Upper lobe of left lung (tissue), 6 donors: ENCODE data around the gene SNX24. TPM values are rescaled to one million over a fixed set of nuclear protein-coding genes. Genes with fewer than 3 reads are reported as not detected.

ENCODE experiments used
- ATAC-seq, 2 donors: fragments of 200-7000 bp; cut with Tn5 transposase; one replicate each; pipeline ENCODE4 v1.9.1; 2022; ENCODE audit warnings: mild to moderate bottlenecking in 2 of 2, moderate library complexity in 2 of 2; ENCODE audit not compliant: low FRiP score in 2 of 2
- DNase-seq, 2 donors: peaks; one replicate each; pipeline ENCODE4 v3.0.0-alpha.2; 2019 to 2020
- H3K27ac ChIP-seq, 4 donors: fragments of 200-600 bp; sonication (generic); one replicate each; pipeline ENCODE4 v1.5.1; 2016 to 2019
- H3K27me3 ChIP-seq, 4 donors: fragments of 200-600 bp; sonication (generic); one replicate each; pipeline ENCODE4 v1.5.1; 2017 to 2019
- H3K36me3 ChIP-seq, 4 donors: fragments of 200-600 bp; sonication (generic); one replicate each; pipeline ENCODE4 v1.5.1; 2016 to 2019
- H3K4me1 ChIP-seq, 4 donors: fragments of 200-600 bp; sonication (generic); one replicate each; pipeline ENCODE4 v1.5.1; 2018 to 2019
- H3K4me3 ChIP-seq, 4 donors: fragments of 200-600 bp; sonication (generic); one replicate each; pipeline ENCODE4 v1.5.1; 2017 to 2019; ENCODE audit warnings: mild to moderate bottlenecking in 2 of 4, moderate library complexity in 1 of 4
- H3K9me3 ChIP-seq, 4 donors: fragments of 200-600 bp; sonication (generic); one replicate each; pipeline ENCODE4 v1.5.1; 2018 to 2019
- EP300 ChIP-seq, 4 donors: sonication (generic); formaldehyde crosslinking; IDR thresholded peaks; one replicate each; pipeline ENCODE4 v1.5.1; 2017; ENCODE audit warnings: antibody characterized with exemption in 4 of 4, control low read depth in 2 of 4
- POLR2A ChIP-seq, 4 donors: fragments of 450-650 bp; IDR thresholded peaks; one replicate each; pipeline ENCODE4 v1.5.1; 2016 to 2017; ENCODE audit warnings: antibody characterized with exemption in 4 of 4, mild to moderate bottlenecking in 2 of 4
- POLR2AphosphoS5 ChIP-seq, 2 donors: sonication (generic); formaldehyde crosslinking; IDR thresholded peaks; one replicate each; pipeline ENCODE4 v1.5.1; 2017; ENCODE audit warnings: antibody characterized with exemption in 2 of 2
- WGBS, 2 donors: methylation state at CpG; one replicate each; pipeline ENCODE4 v1.1.5; 2017 to 2018; 5-methylcytosine and 5-hydroxymethylcytosine counted together
- total RNA-seq, 6 donors: library from RNA; depleted of rRNA in 4 of 6; stranded (reverse); fragments of >200 nt in 4 of 6; gene quantifications; one replicate each; pipeline versions ENCODE4 v1.1.0 to v1.2.1, GENCODE V29; 2016 to 2021
- TF ChIP-seq, protein P1 (sequence below), 6 experiments: fragments of 450-650 bp in 4 of 6; fragments of 200-600 bp in 2 of 6; sonication (generic) in 2 of 6; IDR thresholded peaks; one replicate each; pipeline ENCODE4 v1.5.1; 2016 to 2019; ENCODE audit warnings: antibody characterized with exemption in 6 of 6
- donor health status: DM: no; HTN: no; CAD: no; lungs with moderate emphysema.
- donor health status: DM: no; HTN: yes; CAD: no; lungs with severe emphysema.

SNX24 gene
- total RNA-seq, 6 donors from 2014 or later, result 24.2 to 61.8 (median 35.6) TPM

DNA sequence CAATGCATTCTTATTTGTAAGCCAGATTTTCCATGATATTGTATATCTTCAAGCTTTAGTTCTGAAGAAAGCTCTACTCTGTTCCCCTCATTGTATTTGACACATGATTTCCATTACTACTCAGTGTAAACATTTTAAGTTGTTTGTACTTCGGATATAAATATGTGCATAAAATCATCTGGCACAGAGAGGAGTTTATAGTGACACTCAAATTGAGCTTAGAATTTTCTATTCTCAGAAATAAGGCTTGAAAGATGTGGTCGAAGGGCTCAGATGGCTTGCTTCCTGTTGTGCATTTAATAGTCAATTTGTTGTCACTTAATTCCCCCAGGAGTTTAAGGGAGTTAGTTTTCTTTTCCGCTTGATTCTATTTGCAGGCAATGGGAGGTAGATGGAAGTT lies 102.4 kb downstream of the SNX24 start:
- H3K27me3 ChIP-seq, result no peaks in the 10 kb centered on the region
- no peak for ATAC-seq
- H3K27ac ChIP-seq, result no peak overlapping the region
- TF ChIP-seq, protein P1, sequence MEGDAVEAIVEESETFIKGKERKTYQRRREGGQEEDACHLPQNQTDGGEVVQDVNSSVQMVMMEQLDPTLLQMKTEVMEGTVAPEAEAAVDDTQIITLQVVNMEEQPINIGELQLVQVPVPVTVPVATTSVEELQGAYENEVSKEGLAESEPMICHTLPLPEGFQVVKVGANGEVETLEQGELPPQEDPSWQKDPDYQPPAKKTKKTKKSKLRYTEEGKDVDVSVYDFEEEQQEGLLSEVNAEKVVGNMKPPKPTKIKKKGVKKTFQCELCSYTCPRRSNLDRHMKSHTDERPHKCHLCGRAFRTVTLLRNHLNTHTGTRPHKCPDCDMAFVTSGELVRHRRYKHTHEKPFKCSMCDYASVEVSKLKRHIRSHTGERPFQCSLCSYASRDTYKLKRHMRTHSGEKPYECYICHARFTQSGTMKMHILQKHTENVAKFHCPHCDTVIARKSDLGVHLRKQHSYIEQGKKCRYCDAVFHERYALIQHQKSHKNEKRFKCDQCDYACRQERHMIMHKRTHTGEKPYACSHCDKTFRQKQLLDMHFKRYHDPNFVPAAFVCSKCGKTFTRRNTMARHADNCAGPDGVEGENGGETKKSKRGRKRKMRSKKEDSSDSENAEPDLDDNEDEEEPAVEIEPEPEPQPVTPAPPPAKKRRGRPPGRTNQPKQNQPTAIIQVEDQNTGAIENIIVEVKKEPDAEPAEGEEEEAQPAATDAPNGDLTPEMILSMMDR (IDR thresholded peaks at IDR 0.05), result no peak
- no peak for TF ChIP-seq POLR2A (IDR thresholded peaks at IDR 0.05)
- TF ChIP-seq EP300 (IDR thresholded peaks at IDR 0.05), result no peak
- TF ChIP-seq POLR2AphosphoS5 (IDR thresholded peaks at IDR 0.05), result no peak
- 37 to 43% methylated on average over 3 of the region's 3 CpGs for WGBS, 2 donors
- no peak overlapping the region for H3K4me3 ChIP-seq
- H3K4me1 ChIP-seq, result peaks cover 0 to 9% (median 6%) of the 10 kb centered on the region in 4 donors
- DNase-seq, result no peak
- no peaks in the 10 kb centered on the region for H3K36me3 ChIP-seq
- H3K9me3 ChIP-seq, result no peaks in the 10 kb centered on the region

GRCh38 chr5:122948319-122948718 lies 102.9 kb downstream of the SNX24 start:
- DNase-seq (no peak), ATAC-seq (no peak)
- no peak for TF ChIP-seq EP300 (IDR thresholded peaks at IDR 0.05)
- TF ChIP-seq POLR2A (IDR thresholded peaks at IDR 0.05), result no peak
- TF ChIP-seq, protein P1 (IDR thresholded peaks at IDR 0.05), result no peak
- TF ChIP-seq POLR2AphosphoS5 (IDR thresholded peaks at IDR 0.05), result no peak
- Histone ChIP-seq H3K36me3 (no peaks in the 10 kb centered on the region), H3K27ac (no peak overlapping the region), H3K4me3 (no peak overlapping the region), H3K27me3 (no peaks in the 10 kb centered on the region), H3K4me1 (peaks cover 0 to 4% (median under 1%) of the 10 kb centered on the region in 4 donors), H3K9me3 (no peaks in the 10 kb centered on the region)
- 84 to 88% methylated on average over 2 of the region's 2 CpGs for WGBS, 2 donors

GRCh38 chr5:122951658-122952057 lies 106.2 kb downstream of the SNX24 start:
- H3K36me3 ChIP-seq, result no peaks in the 10 kb centered on the region
- no peak overlapping the region for H3K27ac ChIP-seq
- TF ChIP-seq, protein P1 (IDR thresholded peaks at IDR 0.05), result no peak
- TF ChIP-seq POLR2A (IDR thresholded peaks at IDR 0.05), result no peak
- TF ChIP-seq EP300 (IDR thresholded peaks at IDR 0.05), result no peak
- no peak for TF ChIP-seq POLR2AphosphoS5 (IDR thresholded peaks at IDR 0.05)
- WGBS, 2 donors, result 86 to 87% methylated on average over 8 of the region's 8 CpGs
- ATAC-seq (no peak), DNase-seq (no peak)
- H3K4me3 ChIP-seq, result no peak overlapping the region
- H3K9me3 ChIP-seq, result no peaks in the 10 kb centered on the region
- H3K4me1 ChIP-seq, result no peaks in the 10 kb centered on the region
- H3K27me3 ChIP-seq, result no peaks in the 10 kb centered on the region

GRCh38 chr5:122954719-122955118 lies 109.3 kb downstream of the SNX24 start:
- no peak overlapping the region for H3K27ac ChIP-seq
- no peaks in the 10 kb centered on the region for H3K36me3 ChIP-seq
- DNase-seq (no peak), ATAC-seq (no peak)
- no peaks in the 10 kb centered on the region for H3K27me3 ChIP-seq
- H3K4me3 ChIP-seq, result no peak overlapping the region
- H3K9me3 ChIP-seq, result peaks cover 0 to 4% (median 1%) of the 10 kb centered on the region in 4 donors
- H3K4me1 ChIP-seq, result no peaks in the 10 kb centered on the region
- TF ChIP-seq, protein P1 (IDR thresholded peaks at IDR 0.05), result no peak
- no peak for TF ChIP-seq POLR2A (IDR thresholded peaks at IDR 0.05)
- no peak for TF ChIP-seq POLR2AphosphoS5 (IDR thresholded peaks at IDR 0.05)
- TF ChIP-seq EP300 (IDR thresholded peaks at IDR 0.05), result no peak

DNA sequence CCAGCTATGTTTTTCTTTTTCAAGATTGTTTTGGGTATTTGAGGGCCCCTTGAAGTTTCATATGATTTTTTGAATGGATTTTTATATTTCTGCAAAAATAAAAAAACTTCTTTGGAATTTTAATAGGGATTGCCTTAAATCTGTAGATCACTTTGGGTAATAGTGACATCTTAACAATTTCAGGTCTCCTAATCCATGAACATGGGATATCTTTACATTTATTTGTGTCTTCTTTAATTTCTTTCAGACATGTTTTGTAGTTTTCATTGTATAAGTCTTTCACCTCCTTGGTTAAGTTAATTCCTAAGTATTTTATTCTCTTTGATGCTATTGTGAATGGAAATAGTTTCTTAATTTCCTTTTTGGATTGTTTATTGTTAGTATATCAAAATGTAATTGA lies 112.0 kb downstream of the SNX24 start:
- no peak for ATAC-seq

More for the DNA sequence above, 112.0 kb downstream of the SNX24 start:
- no peaks in the 10 kb centered on the region for H3K27me3 ChIP-seq
- no peak for TF ChIP-seq POLR2AphosphoS5 (IDR thresholded peaks at IDR 0.05)
- no peak for TF ChIP-seq EP300 (IDR thresholded peaks at IDR 0.05)
- no peak for TF ChIP-seq POLR2A (IDR thresholded peaks at IDR 0.05)
- TF ChIP-seq, protein P1 (IDR thresholded peaks at IDR 0.05), result no peak
- H3K4me3 ChIP-seq, result no peak overlapping the region
- H3K4me1 ChIP-seq, result no peaks in the 10 kb centered on the region
- no peak for DNase-seq
- peaks cover 0 to 4% (median 1%) of the 10 kb centered on the region in 4 donors for H3K9me3 ChIP-seq
- H3K36me3 ChIP-seq, result no peaks in the 10 kb centered on the region
- H3K27ac ChIP-seq, result no peak overlapping the region
